ENCODE results near the gene AIF1.

DNA sequence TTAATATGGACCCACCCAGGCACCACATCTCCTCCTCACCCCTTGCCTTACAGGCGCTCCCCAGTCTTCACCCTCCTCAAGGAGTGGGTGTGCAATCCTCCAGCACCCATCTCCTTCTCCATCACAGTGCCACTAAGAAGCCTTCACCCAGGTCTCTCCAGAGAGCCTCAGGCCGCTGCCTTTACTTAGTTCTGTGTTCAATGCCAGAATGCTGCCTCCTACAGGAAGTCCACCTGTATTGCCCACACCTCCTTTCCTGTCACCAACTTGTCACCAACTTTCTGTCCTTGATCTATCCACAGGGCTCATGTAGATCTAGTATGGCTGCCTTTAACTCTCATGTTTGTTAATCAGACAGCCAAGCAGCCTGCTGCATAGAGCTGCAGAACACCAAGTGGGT, 29.5 kb upstream of the AIF1 start:
- TF ChIP-seq, protein P1, sequence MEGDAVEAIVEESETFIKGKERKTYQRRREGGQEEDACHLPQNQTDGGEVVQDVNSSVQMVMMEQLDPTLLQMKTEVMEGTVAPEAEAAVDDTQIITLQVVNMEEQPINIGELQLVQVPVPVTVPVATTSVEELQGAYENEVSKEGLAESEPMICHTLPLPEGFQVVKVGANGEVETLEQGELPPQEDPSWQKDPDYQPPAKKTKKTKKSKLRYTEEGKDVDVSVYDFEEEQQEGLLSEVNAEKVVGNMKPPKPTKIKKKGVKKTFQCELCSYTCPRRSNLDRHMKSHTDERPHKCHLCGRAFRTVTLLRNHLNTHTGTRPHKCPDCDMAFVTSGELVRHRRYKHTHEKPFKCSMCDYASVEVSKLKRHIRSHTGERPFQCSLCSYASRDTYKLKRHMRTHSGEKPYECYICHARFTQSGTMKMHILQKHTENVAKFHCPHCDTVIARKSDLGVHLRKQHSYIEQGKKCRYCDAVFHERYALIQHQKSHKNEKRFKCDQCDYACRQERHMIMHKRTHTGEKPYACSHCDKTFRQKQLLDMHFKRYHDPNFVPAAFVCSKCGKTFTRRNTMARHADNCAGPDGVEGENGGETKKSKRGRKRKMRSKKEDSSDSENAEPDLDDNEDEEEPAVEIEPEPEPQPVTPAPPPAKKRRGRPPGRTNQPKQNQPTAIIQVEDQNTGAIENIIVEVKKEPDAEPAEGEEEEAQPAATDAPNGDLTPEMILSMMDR (IDR thresholded peaks at IDR 0.05), result no peak
- no peak for TF ChIP-seq EP300 (IDR thresholded peaks at IDR 0.05)
